ENCODE results near the gene VEPH1.

The VEPH1 gene

DNA sequence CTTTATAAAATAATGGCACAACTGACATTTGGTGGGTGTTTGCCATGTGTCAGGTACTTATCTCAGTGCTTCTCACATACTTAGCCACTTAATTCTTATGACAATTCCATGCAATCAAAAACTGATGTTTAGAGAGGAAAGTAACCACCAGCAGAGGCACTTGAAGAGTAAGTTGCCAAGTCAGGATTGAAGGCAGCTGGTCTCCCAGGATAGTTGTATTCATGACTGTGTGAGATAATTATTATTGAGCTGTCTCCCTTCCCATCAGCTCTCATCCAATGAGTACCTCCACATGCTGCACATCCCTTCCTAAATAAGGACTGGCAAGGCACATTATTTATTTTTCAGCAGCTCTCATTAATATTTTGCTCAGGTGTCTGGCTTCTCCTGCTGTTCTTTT, 4.8 kb downstream of the VEPH1 start:
- TF ChIP-seq, protein P1, sequence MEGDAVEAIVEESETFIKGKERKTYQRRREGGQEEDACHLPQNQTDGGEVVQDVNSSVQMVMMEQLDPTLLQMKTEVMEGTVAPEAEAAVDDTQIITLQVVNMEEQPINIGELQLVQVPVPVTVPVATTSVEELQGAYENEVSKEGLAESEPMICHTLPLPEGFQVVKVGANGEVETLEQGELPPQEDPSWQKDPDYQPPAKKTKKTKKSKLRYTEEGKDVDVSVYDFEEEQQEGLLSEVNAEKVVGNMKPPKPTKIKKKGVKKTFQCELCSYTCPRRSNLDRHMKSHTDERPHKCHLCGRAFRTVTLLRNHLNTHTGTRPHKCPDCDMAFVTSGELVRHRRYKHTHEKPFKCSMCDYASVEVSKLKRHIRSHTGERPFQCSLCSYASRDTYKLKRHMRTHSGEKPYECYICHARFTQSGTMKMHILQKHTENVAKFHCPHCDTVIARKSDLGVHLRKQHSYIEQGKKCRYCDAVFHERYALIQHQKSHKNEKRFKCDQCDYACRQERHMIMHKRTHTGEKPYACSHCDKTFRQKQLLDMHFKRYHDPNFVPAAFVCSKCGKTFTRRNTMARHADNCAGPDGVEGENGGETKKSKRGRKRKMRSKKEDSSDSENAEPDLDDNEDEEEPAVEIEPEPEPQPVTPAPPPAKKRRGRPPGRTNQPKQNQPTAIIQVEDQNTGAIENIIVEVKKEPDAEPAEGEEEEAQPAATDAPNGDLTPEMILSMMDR (IDR thresholded peaks at IDR 0.05; ENCODE audit: control insufficient read depth, extremely low read depth, insufficient read depth): no peak
- no peak overlapping the region for H3K4me3 ChIP-seq (ENCODE audit: low read depth, low read length)
- DNase-seq (ENCODE audit: low read depth): no peak

DNA sequence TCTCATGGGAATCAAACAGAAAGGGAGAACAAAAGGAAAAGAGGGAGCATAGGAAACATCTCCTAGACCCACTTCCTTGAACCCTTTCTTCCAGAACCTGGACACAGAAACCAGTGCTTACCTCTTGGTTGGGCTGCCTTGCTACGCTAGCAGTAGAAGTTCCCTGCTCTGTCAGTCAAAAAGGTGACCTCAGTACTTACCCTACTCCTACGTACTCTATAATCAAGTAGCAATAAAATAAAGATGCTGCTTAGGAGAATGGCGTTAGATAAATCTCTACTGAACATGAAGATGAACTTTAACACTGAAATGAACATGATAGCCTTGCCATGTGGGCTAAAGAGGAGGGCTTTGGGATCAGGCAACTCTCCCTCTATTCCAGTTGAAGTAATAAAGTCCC, 7.4 kb downstream of the VEPH1 start:
- DNase-seq (ENCODE audit: low read depth): no peak
- TF ChIP-seq, protein P1 (IDR thresholded peaks at IDR 0.05; ENCODE audit: control insufficient read depth, extremely low read depth, insufficient read depth): no peak
- no peak overlapping the region for H3K4me3 ChIP-seq (ENCODE audit: low read depth, low read length)

DNA sequence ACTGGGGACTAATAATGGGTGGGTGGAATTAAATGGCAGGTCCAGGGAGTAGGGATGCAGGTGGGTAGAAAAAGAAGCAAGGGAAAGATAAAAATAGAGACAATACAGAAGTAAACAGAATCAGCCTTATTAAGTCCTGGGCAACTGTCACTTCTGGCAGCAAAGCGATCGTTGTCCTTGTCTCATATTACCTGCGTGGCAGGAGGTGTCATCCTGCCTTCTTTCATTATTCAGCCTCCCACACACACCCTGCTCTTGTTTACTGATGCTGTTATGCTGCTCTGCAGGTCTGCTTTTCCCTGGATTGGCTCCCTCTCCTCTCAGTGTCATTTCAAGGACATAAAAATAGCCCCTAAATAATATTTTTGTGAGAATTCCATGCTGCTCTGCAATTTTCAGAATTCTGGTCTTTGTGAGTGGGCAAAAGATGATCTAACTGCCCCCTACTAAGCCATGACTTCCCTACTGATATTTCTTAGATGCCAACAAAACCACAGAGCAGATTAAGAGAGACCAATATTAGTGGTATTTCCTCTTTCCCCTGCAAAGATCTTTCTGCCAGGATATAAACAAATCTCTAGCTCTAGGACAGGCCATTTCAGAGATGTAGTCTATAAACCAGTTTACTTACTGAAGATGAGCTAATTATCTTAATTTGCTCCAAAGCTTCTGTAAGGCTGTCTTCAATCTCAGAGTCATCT, 8.5 kb downstream of the VEPH1 start:
- TF ChIP-seq, protein P1 (IDR thresholded peaks at IDR 0.05; ENCODE audit: control insufficient read depth, extremely low read depth, insufficient read depth): no peak
- DNase-seq (ENCODE audit: low read depth): peak; percentile 36
- H3K4me3 ChIP-seq (ENCODE audit: low read depth, low read length): no peak overlapping the region

DNA sequence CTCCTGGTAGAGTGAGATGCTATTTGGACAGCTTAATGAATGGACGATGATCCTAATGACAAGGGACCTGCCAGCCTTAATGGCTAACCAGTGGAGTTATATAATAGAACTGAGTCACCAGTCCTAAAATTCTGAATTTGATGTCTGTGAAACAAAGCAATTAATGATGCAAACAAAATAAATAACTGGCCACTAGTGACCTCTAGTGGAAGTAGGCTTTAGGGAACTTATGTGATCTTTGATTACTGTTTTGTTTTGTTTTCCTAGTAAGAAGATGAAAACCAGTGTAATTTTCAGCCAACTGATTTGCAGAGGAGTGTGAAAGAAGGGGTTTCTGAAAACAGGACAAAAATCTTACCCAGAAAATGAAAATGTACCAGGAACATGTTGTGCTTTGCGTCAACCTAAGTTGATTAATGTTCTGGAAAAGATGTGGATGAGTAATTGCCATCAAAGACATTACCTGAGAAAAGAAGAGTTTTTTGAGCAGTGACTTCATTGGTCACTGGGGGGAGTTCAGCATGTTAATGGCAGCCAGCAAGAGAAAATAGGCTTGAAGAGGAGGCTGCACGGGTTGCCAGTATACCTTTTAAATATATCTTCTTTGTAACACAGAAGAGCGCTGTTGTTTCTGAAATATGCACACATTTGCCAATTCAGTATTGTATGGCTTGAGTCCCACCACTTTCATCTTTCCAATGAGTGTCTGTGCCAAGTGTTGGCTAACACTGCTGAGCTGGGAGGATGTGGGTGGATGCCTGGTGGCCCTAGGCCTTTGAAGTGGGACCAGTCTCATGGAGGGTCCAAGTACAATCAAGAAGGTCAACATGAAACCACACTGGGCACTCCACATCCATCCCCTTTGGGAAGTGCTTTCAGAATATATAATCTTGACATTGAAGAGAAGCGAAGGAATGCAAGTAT, 9.3 kb downstream of the VEPH1 start:
- H3K4me3 ChIP-seq (ENCODE audit: low read depth, low read length): no peak overlapping the region
- TF ChIP-seq, protein P1 (IDR thresholded peaks at IDR 0.05; ENCODE audit: control insufficient read depth, extremely low read depth, insufficient read depth): peak; percentile 61
- peak; percentile 48 for DNase-seq (ENCODE audit: low read depth)

DNA sequence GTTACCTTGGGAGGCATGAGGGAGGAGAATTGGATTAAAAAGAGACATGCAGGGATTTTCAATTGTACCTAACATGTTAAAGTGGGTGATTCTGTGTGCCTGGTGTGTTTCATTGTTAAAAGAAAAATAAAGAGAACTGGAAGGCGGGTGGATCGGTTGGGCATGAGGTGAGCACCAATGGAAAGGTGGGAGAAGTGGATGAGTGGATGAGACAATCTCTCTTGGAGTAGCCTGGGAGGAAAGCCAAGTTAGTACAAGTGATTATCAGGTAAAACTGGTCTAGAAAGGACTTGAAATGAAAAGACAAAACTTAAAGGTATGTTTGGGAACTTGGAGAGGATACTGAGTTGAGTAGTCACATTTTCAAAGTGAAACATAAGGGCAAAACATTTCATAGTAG, 12.1 kb downstream of the VEPH1 start:
- H3K4me3 ChIP-seq (ENCODE audit: low read depth, low read length): no peak overlapping the region
- TF ChIP-seq, protein P1 (IDR thresholded peaks at IDR 0.05; ENCODE audit: control insufficient read depth, extremely low read depth, insufficient read depth): no peak
- DNase-seq (ENCODE audit: low read depth): peak; percentile 63

DNA sequence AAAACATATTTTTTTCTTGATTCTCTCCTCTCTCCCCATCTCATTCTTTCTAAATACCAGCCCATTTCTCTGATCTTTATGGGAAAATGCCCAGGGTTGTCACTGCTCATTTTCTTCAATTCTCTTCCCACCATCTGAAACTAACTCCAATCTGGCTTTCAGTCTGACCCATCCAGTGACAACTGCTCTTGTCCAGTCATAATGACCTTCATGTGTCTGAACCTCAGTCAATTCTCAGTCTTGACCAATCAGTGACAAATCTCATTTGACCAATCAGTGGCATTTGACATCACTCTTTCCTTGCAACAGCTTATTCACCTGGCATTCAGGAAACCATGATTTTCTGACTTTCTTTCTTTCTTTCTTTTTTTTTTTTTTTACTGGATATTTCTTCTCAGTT, 15.1 kb downstream of the VEPH1 start:
- no peak for DNase-seq (ENCODE audit: low read depth)
- no peak overlapping the region for H3K4me3 ChIP-seq (ENCODE audit: low read depth, low read length)
- TF ChIP-seq, protein P1 (IDR thresholded peaks at IDR 0.05; ENCODE audit: control insufficient read depth, extremely low read depth, insufficient read depth): no peak
